ENCODE results near the gene C4orf50.
"Not testable (repeated sequence)": the region's sequence is repeated elsewhere in the genome, so short reads cannot be mapped to it uniquely, and the experiment has no call there.

The C4orf50 gene

GRCh38 chr4:5954056-5954760 lies 64.0 kb downstream of the C4orf50 start:
- no peak for DNase-seq (ENCODE audit: insufficient read length, low spot score)
- FAIRE-seq: no peak

- DNase-seq (ENCODE audit: insufficient read length, low spot score) (no peak), FAIRE-seq (no peak)
Measured at GRCh38 chr4:5952975-5953951, 65.0 kb downstream of the C4orf50 start.

GRCh38 chr4:5952286-5952974 lies 65.8 kb downstream of the C4orf50 start:
- FAIRE-seq: no peak

GRCh38 chr4:5946653-5947052 lies 71.6 kb downstream of the C4orf50 start:
- FAIRE-seq; DNase-seq (ENCODE audit: insufficient read length, low spot score): not testable (repeated sequence)

More at GRCh38 chr4:5952286-5952974, 65.8 kb downstream of the C4orf50 start:
- no peak for DNase-seq (ENCODE audit: insufficient read length, low spot score)

GRCh38 chr4:5945936-5946335 lies 72.3 kb downstream of the C4orf50 start:
- no peak for FAIRE-seq
- DNase-seq (ENCODE audit: insufficient read length, low spot score): no peak

- no peak for DNase-seq (ENCODE audit: insufficient read length, low spot score)
- no peak for FAIRE-seq
Measured at GRCh38 chr4:5945171-5945570, 73.1 kb downstream of the C4orf50 start.

- FAIRE-seq (no peak), DNase-seq (ENCODE audit: insufficient read length, low spot score) (no peak)
Measured at GRCh38 chr4:5943561-5943960, 74.7 kb downstream of the C4orf50 start.

GRCh38 chr4:5942947-5943346 lies 75.3 kb downstream of the C4orf50 start:
- no peak for FAIRE-seq
- no peak for DNase-seq (ENCODE audit: insufficient read length, low spot score)

- DNase-seq (ENCODE audit: insufficient read length, low spot score) (no peak), FAIRE-seq (no peak)
Measured at GRCh38 chr4:5941601-5942000, 76.6 kb downstream of the C4orf50 start.

- FAIRE-seq (no peak), DNase-seq (ENCODE audit: insufficient read length, low spot score) (no peak)
Measured at GRCh38 chr4:5940470-5941203, 77.6 kb downstream of the C4orf50 start.

GRCh38 chr4:5933996-5934831 lies 84.0 kb downstream of the C4orf50 start:
- DNase-seq (ENCODE audit: insufficient read length, low spot score) (no peak), FAIRE-seq (no peak)

- DNase-seq (ENCODE audit: insufficient read length, low spot score): no peak
- FAIRE-seq: no peak
Measured at GRCh38 chr4:5933116-5933515, 85.1 kb downstream of the C4orf50 start.

- DNase-seq (ENCODE audit: insufficient read length, low spot score) (no peak), FAIRE-seq (no peak)
Measured at GRCh38 chr4:5932035-5932568, 86.1 kb downstream of the C4orf50 start.

- no peak for FAIRE-seq
- no peak for DNase-seq (ENCODE audit: insufficient read length, low spot score)
Measured at GRCh38 chr4:5931526-5931925, 86.7 kb downstream of the C4orf50 start.

GRCh38 chr4:5930876-5931275 lies 87.4 kb downstream of the C4orf50 start:
- no peak for FAIRE-seq
- no peak for DNase-seq (ENCODE audit: insufficient read length, low spot score)

- DNase-seq (ENCODE audit: insufficient read length, low spot score) (no peak), FAIRE-seq (no peak)
Measured at GRCh38 chr4:5930456-5930855, 87.8 kb downstream of the C4orf50 start.

- FAIRE-seq: no peak
- no peak for DNase-seq (ENCODE audit: insufficient read length, low spot score)
Measured at GRCh38 chr4:5928844-5929420, 89.3 kb downstream of the C4orf50 start.

- DNase-seq (ENCODE audit: insufficient read length, low spot score) (no peak), FAIRE-seq (no peak)
Measured at GRCh38 chr4:5928274-5928673, 90.0 kb downstream of the C4orf50 start.

- no peak for DNase-seq (ENCODE audit: insufficient read length, low spot score)
- FAIRE-seq: no peak
Measured at GRCh38 chr4:5927747-5928146, 90.5 kb downstream of the C4orf50 start.

Measured in GM19239 (cell line).